Measurements from ENCODE around the gene NAA38.

DNA sequence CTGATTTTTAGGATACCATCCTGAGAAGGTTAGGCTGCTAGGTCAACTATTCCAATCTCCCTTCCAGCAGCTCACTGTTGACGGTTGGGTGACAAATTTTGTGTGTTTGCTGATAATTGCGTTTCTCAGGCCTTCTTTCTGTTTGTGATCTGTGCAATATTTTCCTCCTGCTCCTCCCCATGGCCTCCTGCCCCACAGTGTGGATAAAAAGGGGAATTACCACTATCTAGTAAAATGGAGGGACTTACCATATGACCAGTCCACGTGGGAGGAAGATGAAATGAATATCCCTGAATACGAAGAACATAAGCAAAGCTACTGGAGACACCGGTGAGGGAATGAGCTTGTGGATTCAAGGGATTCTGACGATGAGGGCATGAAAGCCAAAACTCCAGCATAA lies 40.4 kb upstream of the NAA38 start:
- TF ChIP-seq, protein P1, sequence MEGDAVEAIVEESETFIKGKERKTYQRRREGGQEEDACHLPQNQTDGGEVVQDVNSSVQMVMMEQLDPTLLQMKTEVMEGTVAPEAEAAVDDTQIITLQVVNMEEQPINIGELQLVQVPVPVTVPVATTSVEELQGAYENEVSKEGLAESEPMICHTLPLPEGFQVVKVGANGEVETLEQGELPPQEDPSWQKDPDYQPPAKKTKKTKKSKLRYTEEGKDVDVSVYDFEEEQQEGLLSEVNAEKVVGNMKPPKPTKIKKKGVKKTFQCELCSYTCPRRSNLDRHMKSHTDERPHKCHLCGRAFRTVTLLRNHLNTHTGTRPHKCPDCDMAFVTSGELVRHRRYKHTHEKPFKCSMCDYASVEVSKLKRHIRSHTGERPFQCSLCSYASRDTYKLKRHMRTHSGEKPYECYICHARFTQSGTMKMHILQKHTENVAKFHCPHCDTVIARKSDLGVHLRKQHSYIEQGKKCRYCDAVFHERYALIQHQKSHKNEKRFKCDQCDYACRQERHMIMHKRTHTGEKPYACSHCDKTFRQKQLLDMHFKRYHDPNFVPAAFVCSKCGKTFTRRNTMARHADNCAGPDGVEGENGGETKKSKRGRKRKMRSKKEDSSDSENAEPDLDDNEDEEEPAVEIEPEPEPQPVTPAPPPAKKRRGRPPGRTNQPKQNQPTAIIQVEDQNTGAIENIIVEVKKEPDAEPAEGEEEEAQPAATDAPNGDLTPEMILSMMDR (IDR thresholded peaks at IDR 0.05; ENCODE audit: low read depth, low read length) = no peak
- TF ChIP-seq, protein P2, sequence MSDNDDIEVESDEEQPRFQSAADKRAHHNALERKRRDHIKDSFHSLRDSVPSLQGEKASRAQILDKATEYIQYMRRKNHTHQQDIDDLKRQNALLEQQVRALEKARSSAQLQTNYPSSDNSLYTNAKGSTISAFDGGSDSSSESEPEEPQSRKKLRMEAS (IDR thresholded peaks at IDR 0.05; ENCODE audit: low read depth, low read length) = peak; percentile 28; the same call in 1 of the 2 replicates
- TF ChIP-seq POLR2A (IDR thresholded peaks at IDR 0.05; ENCODE audit: extremely low read depth, insufficient read length) (no peak), MYC (IDR thresholded peaks at IDR 0.05; ENCODE audit: low read depth, low read length) (peak; percentile 25; the same call in 1 of the 2 replicates)
